HG03039 (cell line): ENCODE results near the gene USP7.
"Not testable (repeated sequence)": the region's sequence is repeated elsewhere in the genome, so short reads cannot be mapped to it uniquely, and the experiment has no call there.

ENCODE experiments used
- ATAC-seq: cut with Tn5 transposase; IDR thresholded peaks from one replicate; pipeline ENCODE4 v1.9.1; 2021; ENCODE audit warnings: mild to moderate bottlenecking, moderate library complexity; ENCODE audit not compliant: unreplicated experiment

The USP7 gene

GRCh38 chr16:8848939-8849391 is 114.7 kb downstream of the USP7 start:
- no peak for ATAC-seq

- ATAC-seq, result no peak
Observed at GRCh38 chr16:8848231-8848938, 115.3 kb downstream of the USP7 start.

DNA sequence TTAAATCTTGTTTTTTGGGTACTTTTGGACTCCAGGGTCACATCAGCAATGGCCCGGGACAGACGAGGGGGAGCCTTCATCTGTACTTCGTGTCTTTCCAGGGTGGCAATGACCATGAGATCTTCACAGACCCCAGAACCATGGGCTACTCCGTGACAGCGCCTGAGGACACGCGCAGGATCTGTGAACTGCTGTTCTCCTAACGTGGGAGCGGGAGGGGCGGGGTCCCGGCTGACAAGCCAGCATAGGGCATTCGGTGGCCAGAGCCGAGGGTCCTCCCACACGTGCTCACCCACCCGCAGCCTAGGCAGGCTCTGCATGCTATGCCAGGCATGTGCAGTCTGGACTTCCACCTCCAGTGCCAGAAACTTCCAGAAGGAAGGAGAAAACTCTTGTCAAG is 116.1 kb downstream of the USP7 start:
- no peak for ATAC-seq

DNA sequence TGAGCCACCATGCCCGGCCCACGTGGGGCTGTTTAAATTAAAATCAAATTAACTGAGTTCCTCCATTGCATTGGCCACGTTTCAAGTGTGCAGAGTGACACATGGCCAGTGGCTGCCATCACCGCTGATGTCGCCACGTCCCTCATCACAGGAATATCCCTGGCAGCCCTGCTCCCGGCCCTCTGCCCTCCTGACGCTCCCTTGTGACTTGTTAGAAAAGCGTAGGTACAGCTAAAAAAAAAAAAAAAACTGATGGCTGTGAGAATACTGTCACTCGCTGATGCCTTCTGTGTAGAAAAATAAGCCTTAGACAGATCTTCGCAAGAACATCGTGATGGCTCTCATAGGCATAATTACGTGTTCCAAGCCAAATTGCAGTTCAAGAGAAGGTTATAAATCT is 116.6 kb downstream of the USP7 start:
- no peak for ATAC-seq

- ATAC-seq, result no peak
Observed at GRCh38 chr16:8846401-8846932, 117.2 kb downstream of the USP7 start.

- ATAC-seq, result no peak
Observed at GRCh38 chr16:8845699-8846298, 117.9 kb downstream of the USP7 start.

DNA sequence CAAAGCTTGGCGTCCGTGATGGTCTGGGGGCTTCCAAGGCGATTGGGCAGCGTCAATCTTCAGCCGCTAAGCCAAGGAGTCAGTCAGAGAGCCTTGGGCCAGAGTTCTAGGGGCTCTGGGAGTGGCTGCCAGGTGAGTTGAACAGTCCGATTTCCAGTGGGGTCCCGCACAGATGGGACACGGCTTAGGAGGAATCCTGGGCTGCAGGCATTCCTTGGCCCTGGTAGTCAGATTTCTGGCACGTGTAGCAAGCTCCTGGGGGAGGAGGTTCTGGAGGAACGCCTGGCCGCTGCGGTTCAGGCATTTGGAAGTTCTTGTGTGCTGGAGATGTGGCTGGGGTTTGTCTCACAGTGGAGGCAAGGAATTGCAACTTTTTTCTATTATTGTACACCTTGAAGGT is 120.4 kb downstream of the USP7 start:
- not testable (repeated sequence) for ATAC-seq
